ENCODE results near the gene C16orf96. TPM values are rescaled to one million over a fixed set of nuclear protein-coding genes. Genes with fewer than 3 reads are reported as not detected.
A peak's percentile ranks its signal among the peaks of the same experiment; 100 is the strongest.

Gene C16orf96
- total and polyA plus RNA-seq, 2 of the 8 experiments (the other 6 are each of a cell fraction or from before 2014, with no cell fraction given) = 1.0 to 1.3 TPM

DNA sequence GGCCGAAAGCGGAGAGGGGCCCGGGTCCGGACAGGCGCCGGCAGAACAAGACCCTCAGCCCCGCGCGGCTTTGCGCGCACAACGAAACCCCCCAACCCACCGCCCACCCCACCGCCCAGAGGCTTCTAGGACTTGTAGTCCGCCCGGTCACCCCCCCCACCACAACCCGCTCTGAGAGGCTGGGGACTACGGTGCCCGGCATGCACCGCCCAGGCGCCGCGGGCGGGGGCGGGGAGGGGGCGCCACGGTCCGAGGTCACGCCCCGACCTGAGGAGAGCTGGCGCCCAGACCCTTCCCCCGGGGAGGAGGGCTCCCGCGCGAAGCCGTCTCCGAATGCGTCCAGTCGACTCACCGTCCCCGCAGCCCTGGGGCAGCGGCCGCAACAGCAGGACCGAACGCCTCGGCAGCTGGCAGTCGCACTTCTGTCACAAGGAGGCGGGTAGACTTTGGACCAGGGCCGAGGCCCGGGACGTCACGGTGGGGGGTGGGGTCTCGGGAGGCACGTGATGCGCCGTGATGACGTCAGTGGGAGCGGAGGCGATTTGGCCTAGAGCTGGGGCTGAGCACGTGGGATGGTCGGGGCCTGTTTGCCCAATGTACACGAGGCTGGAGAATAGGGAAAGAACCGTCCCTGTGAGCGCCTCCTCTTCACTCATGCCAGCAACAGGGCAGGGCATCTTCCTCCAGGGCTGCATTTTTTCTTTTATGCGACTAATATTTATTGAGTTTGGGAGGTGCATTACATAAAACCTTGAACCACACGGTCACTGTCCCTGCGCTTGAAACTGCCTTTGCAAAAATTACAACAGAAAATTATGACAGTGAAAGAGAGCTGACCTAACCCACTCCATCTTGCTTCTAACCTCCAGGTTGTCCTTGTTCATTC lies 17.5 kb upstream of the C16orf96 start, which contains the start of gene CDIP1:
TSS of gene CDIP1 (minus strand) at position 424 of the 886 bp plus-strand sequence. CDS start 24,643 bp downstream, outside the sequence.
- H2BK5ac ChIP-seq (ENCODE audit: low read depth, low read length) = peak within 1 kb of the TSS; percentile 94
- H3K27ac ChIP-seq (ENCODE audit: low read depth, low read length) = peak within 1 kb of the TSS; percentile 84
- peak within 1 kb of the TSS; percentile 99 for H4K5ac ChIP-seq (ENCODE audit: insufficient read length, low read depth, low read length)
- H2BK120ac ChIP-seq (replicated peaks; ENCODE audit: low read depth, low read length) = no peak within 1 kb of the TSS
- H3K9ac ChIP-seq (replicated peaks in 1 of 4; ENCODE audit: extremely low read depth in 1 of 4, low read depth in 3 of 4, low read length in 3 of 4) = peak within 1 kb of the TSS; percentile 66 to 82 (median 72)
- H3K56ac ChIP-seq (replicated peaks; ENCODE audit: insufficient read length, low read depth, low read length) = peak within 1 kb of the TSS; percentile 95
- peak within 1 kb of the TSS; percentile 31; the same call in 1 of the 2 replicates for H2AFZ ChIP-seq (ENCODE audit: low read length)
- peak within 1 kb of the TSS; percentile 78; the same call in 1 of the 2 replicates for H2BK12ac ChIP-seq (ENCODE audit: low read depth, low read length)
- peak within 1 kb of the TSS; percentile 81; the same call in 1 of the 2 replicates for H2BK15ac ChIP-seq (ENCODE audit: low read length)
- peaks cover 3 to 8% of the 10 kb centered on the region in 2 experiments for H4K20me1 ChIP-seq (replicated peaks in 1 of 2; ENCODE audit: control insufficient read depth in 1 of 2, insufficient read depth in 2 of 2, low read length in 2 of 2)
- WGBS, 2 experiments (ENCODE audit: extremely low coverage in 1 of 2, insufficient coverage in 1 of 2, insufficient read length in 1 of 2, insufficient replicate concordance in 2 of 2, low coverage in 1 of 2, low lambda C conversion rate in 2 of 2, missing lambda C conversion rate in 1 of 2) = 9% methylated on average over 31 of the region's 67 CpGs; no CpG with 5 or more reads in 1 of the 2 experiments
- FAIRE-seq (peak; percentile 95), DNase-seq (ENCODE audit: low read depth in 1 of 2, low spot score in 2 of 2) (peak; percentile 85 to 97)
- CTCF ChIA-PET (ENCODE audit: partially characterized antibody) = interaction anchor here (1.2 to 40.7 kb wide), 7 partner anchors 10 to 85 kb away, joined by 3 to 968 read pairs (median 7); partner anchors contain the start of gene MGRN1
- POLR2A ChIA-PET (ENCODE audit: partially characterized antibody) = interaction anchor here (0.7 to 2.0 kb wide), 19 partner anchors 9 to 95 kb away, joined by 3 to 11 read pairs (median 4); partner anchors contain the start of gene NMRAL1
- no peak within 1 kb of the TSS for H3K14ac ChIP-seq (ENCODE audit: insufficient read length)
- H3K4ac ChIP-seq (replicated peaks; ENCODE audit: insufficient read length, low read depth, low read length) = peak within 1 kb of the TSS; percentile 80
- peak within 1 kb of the TSS; percentile 69 to 87 (median 80) for H3K4me3 ChIP-seq (ENCODE audit: extremely low read depth in 1 of 4, insufficient read depth in 2 of 4, low read depth in 3 of 4, low read length in 4 of 4)
- peaks cover 16% of the 10 kb centered on the region for H3K79me1 ChIP-seq (ENCODE audit: low read depth, low read length)
- H3K23ac ChIP-seq (ENCODE audit: insufficient read length) = no peak within 1 kb of the TSS
- H3K79me2 ChIP-seq (ENCODE audit: control insufficient read depth in 1 of 2, insufficient read depth in 2 of 2, low read length in 2 of 2) = peaks cover 3 to 36% of the 10 kb centered on the region in 2 experiments; a peak in 2 of 4 replicates
- peak within 1 kb of the TSS; percentile 64 to 73 for H3K4me2 ChIP-seq (ENCODE audit: insufficient read depth in 1 of 2, low read depth in 2 of 2, low read length in 2 of 2)
- H3K23me2 ChIP-seq (ENCODE audit: low read depth, low read length) = peaks cover 3% of the 10 kb centered on the region; the same call in 1 of the 2 replicates
- H3K18ac ChIP-seq (ENCODE audit: extremely low read depth, low read length) = peak within 1 kb of the TSS; percentile 99
- 0 out of 2 replicates have a peak within 1 kb of the TSS, but pooled peaks have one; percentile 37 for H2BK20ac ChIP-seq (ENCODE audit: low read length)
- no peaks in the 10 kb centered on the region for H3K36me3 ChIP-seq (ENCODE audit: control insufficient read depth in 2 of 4, insufficient read depth in 4 of 4, low read length in 3 of 4)
- peaks cover 1 to 14% (median 11%) of the 10 kb centered on the region in 4 experiments for H3K27me3 ChIP-seq (replicated peaks in 1 of 4; ENCODE audit: control insufficient read depth in 3 of 4, extremely low read depth in 1 of 4, insufficient read depth in 3 of 4, low read length in 3 of 4)
- 0 out of 2 replicates have a peak within 1 kb of the TSS, but pooled peaks have one; percentile 58 for H2AK5ac ChIP-seq (ENCODE audit: low read depth, low read length)
- H3K9me3 ChIP-seq (ENCODE audit: insufficient read depth in 2 of 2, low read depth in 1 of 2, low read length in 1 of 2) = peaks cover 6 to 11% of the 10 kb centered on the region in 2 experiments
- peak within 1 kb of the TSS; percentile 91 for H4K91ac ChIP-seq (replicated peaks; ENCODE audit: insufficient read length, low read length)
- H4K8ac ChIP-seq (ENCODE audit: extremely low read depth, insufficient read depth, low read length) = peak within 1 kb of the TSS; percentile 96
- peaks cover 0 to 8% (median 5%) of the 10 kb centered on the region in 4 experiments; a peak in 5 of 7 replicates for H3K4me1 ChIP-seq (replicated peaks in 1 of 4; ENCODE audit: control insufficient read depth in 3 of 4, insufficient read depth in 4 of 4, low read length in 3 of 4)
- TF ChIP-seq POLR2A (IDR thresholded peaks at IDR 0.05; ENCODE audit: control extremely low read depth in 1 of 2, low read depth in 2 of 2, low read length in 2 of 2) (peak in 1 of 2 experiments; percentile 86; a peak in 2 of 3 replicates), CHD2 (IDR thresholded peaks at IDR 0.05; ENCODE audit: low read length) (peak; percentile 47; the same call in 1 of the 2 replicates), BRCA1 (IDR thresholded peaks at IDR 0.05; ENCODE audit: low read depth, low read length) (peak; percentile 22; the same call in 1 of the 2 replicates), SIRT6 (IDR thresholded peaks at IDR 0.05; ENCODE audit: low read length) (no peak), NANOG (IDR thresholded peaks at IDR 0.05; ENCODE audit: insufficient read depth, low read depth, low read length, poor library complexity, severe bottlenecking) (no peak)
- TF ChIP-seq, protein P1, sequence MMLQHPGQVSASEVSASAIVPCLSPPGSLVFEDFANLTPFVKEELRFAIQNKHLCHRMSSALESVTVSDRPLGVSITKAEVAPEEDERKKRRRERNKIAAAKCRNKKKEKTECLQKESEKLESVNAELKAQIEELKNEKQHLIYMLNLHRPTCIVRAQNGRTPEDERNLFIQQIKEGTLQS (IDR thresholded peaks at IDR 0.05; ENCODE audit: insufficient read depth, low read depth, low read length) = peak; percentile 87
- TF ChIP-seq, protein P2, sequence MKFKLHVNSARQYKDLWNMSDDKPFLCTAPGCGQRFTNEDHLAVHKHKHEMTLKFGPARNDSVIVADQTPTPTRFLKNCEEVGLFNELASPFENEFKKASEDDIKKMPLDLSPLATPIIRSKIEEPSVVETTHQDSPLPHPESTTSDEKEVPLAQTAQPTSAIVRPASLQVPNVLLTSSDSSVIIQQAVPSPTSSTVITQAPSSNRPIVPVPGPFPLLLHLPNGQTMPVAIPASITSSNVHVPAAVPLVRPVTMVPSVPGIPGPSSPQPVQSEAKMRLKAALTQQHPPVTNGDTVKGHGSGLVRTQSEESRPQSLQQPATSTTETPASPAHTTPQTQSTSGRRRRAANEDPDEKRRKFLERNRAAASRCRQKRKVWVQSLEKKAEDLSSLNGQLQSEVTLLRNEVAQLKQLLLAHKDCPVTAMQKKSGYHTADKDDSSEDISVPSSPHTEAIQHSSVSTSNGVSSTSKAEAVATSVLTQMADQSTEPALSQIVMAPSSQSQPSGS (IDR thresholded peaks at IDR 0.05; ENCODE audit: low read length) = peak; percentile 96

Data from H1 (cell line).